ENCODE measurements around the gene PLEKHG7. TPM values are rescaled to one million over a fixed set of nuclear protein-coding genes. Genes with fewer than 3 reads are reported as not detected.
"Not testable (repeated sequence)": the region's sequence is repeated elsewhere in the genome, so short reads cannot be mapped to it uniquely, and the experiment has no call there.

Gene PLEKHG7
- total RNA-seq, 1 experiment from 2014 or later = not detected

GRCh38 chr12:92786045-92786444, 83.3 kb downstream of the PLEKHG7 start:
- no peak overlapping the region for H3K4me3 ChIP-seq (ENCODE audit: low read depth, low read length, poor library complexity, severe bottlenecking)
- H3K9me3 ChIP-seq (ENCODE audit: low read depth, low read length, poor library complexity, severe bottlenecking) = no peaks in the 10 kb centered on the region
- H3K27ac ChIP-seq (ENCODE audit: low read depth, low read length, poor library complexity, severe bottlenecking) = no peak overlapping the region
- BruUV-seq (replicated peaks) = no TSS peak
- H3K36me3 ChIP-seq (ENCODE audit: insufficient read depth, low read length, poor library complexity, severe bottlenecking) = peaks cover 8% of the 10 kb centered on the region
- no peaks in the 10 kb centered on the region for H3K27me3 ChIP-seq (replicated peaks; ENCODE audit: insufficient read depth, low read depth, low read length, poor library complexity)
- H3K4me1 ChIP-seq (ENCODE audit: insufficient read depth, low read length, poor library complexity, severe bottlenecking) = no peaks in the 10 kb centered on the region
- DNase-seq (ENCODE audit: low spot score) = no peak
- ChIA-PET POLR2A (ENCODE audit: low non-redundant PET) (no interaction called here), CTCF (interaction anchor here (0.6 to 1.1 kb wide), 3 partner anchors 141 to 1316 kb away, joined by 3 to 6 read pairs (median 3); no protein-coding TSS in a partner anchor)
- no peak for TF ChIP-seq EZH2 (IDR thresholded peaks at IDR 0.05; ENCODE audit: borderline replicate concordance, low read depth, low read length, poor library complexity, severe bottlenecking)
- TF ChIP-seq CTCF (conservative IDR thresholded peaks at IDR 0.05; ENCODE audit: low read depth, low read length) = no peak
- intact Hi-C loops (cut with micrococcal nuclease; ENCODE audit: unreplicated experiment) = loop anchor here (5.0 kb wide), 4 partner anchors 141 to 1316 kb away; partner anchors contain the start of gene EEA1

- H3K4me1 ChIP-seq (ENCODE audit: insufficient read depth, low read length, poor library complexity, severe bottlenecking); BruUV-seq (replicated peaks); DNase-seq (ENCODE audit: low spot score); intact Hi-C loops (cut with micrococcal nuclease; ENCODE audit: unreplicated experiment); POLR2A ChIA-PET (ENCODE audit: low non-redundant PET); H3K27ac ChIP-seq (ENCODE audit: low read depth, low read length, poor library complexity, severe bottlenecking); H3K9me3 ChIP-seq (ENCODE audit: low read depth, low read length, poor library complexity, severe bottlenecking); CTCF ChIA-PET; H3K27me3 ChIP-seq (replicated peaks; ENCODE audit: insufficient read depth, low read depth, low read length, poor library complexity); H3K4me3 ChIP-seq (ENCODE audit: low read depth, low read length, poor library complexity, severe bottlenecking): not testable (repeated sequence)
- H3K36me3 ChIP-seq (ENCODE audit: insufficient read depth, low read length, poor library complexity, severe bottlenecking) = peaks cover 16% of the 10 kb centered on the region
These were observed 91.6 kb downstream of the PLEKHG7 start for GRCh38 chr12:92794356-92794755.

- Histone ChIP-seq H3K27me3 (replicated peaks; ENCODE audit: insufficient read depth, low read depth, low read length, poor library complexity) (no peaks in the 10 kb centered on the region), H3K9me3 (ENCODE audit: low read depth, low read length, poor library complexity, severe bottlenecking) (no peaks in the 10 kb centered on the region), H3K27ac (ENCODE audit: low read depth, low read length, poor library complexity, severe bottlenecking) (no peak overlapping the region), H3K4me1 (ENCODE audit: insufficient read depth, low read length, poor library complexity, severe bottlenecking) (no peaks in the 10 kb centered on the region), H3K36me3 (ENCODE audit: insufficient read depth, low read length, poor library complexity, severe bottlenecking) (peaks cover 16% of the 10 kb centered on the region), H3K4me3 (ENCODE audit: low read depth, low read length, poor library complexity, severe bottlenecking) (no peak overlapping the region)
- CTCF ChIA-PET = no interaction called here
- no TSS peak for BruUV-seq (replicated peaks)
- no peak for DNase-seq (ENCODE audit: low spot score)
- TF ChIP-seq CTCF (conservative IDR thresholded peaks at IDR 0.05; ENCODE audit: low read depth, low read length) (no peak), EZH2 (IDR thresholded peaks at IDR 0.05; ENCODE audit: borderline replicate concordance, low read depth, low read length, poor library complexity, severe bottlenecking) (no peak)
- intact Hi-C loops (cut with micrococcal nuclease; ENCODE audit: unreplicated experiment) = no loop called here
- POLR2A ChIA-PET (ENCODE audit: low non-redundant PET) = interaction anchor here (0.7 kb wide), 1 partner anchor 1585 kb away, joined by 3 read pairs; no protein-coding TSS in a partner anchor
These were observed 92.0 kb downstream of the PLEKHG7 start for GRCh38 chr12:92794814-92795213.

DNA sequence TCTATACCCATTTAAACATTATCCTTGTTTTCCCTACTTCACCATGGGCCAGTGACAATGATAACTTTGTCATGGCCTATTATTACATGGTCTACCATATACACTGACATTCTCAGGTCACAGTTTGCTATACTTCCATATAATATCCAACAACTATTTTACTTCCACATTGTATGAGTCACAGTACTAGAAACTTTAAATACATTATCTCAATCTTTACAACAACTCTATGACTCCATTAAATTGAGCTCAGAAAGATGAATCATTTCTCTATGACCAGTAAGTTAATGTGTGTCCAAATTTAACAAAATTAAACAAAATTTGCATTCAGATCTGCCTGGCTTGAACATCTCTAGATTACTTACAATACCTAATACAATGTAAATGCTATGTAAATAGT, 93.9 kb downstream of the PLEKHG7 start:
- no peaks in the 10 kb centered on the region for H3K4me1 ChIP-seq (ENCODE audit: insufficient read depth, low read length, poor library complexity, severe bottlenecking)
- no TSS peak for BruUV-seq (replicated peaks)
- DNase-seq (ENCODE audit: low spot score) = no peak
- CTCF ChIA-PET = no interaction called here
- peaks cover 20% of the 10 kb centered on the region for H3K36me3 ChIP-seq (ENCODE audit: insufficient read depth, low read length, poor library complexity, severe bottlenecking)
- POLR2A ChIA-PET (ENCODE audit: low non-redundant PET) = no interaction called here
- no peak overlapping the region for H3K4me3 ChIP-seq (ENCODE audit: low read depth, low read length, poor library complexity, severe bottlenecking)
- no peaks in the 10 kb centered on the region for H3K9me3 ChIP-seq (ENCODE audit: low read depth, low read length, poor library complexity, severe bottlenecking)
- H3K27me3 ChIP-seq (replicated peaks; ENCODE audit: insufficient read depth, low read depth, low read length, poor library complexity) = no peaks in the 10 kb centered on the region
- no peak for TF ChIP-seq CTCF (conservative IDR thresholded peaks at IDR 0.05; ENCODE audit: low read depth, low read length)
- no peak for TF ChIP-seq EZH2 (IDR thresholded peaks at IDR 0.05; ENCODE audit: borderline replicate concordance, low read depth, low read length, poor library complexity, severe bottlenecking)
- intact Hi-C loops (cut with micrococcal nuclease; ENCODE audit: unreplicated experiment) = no loop called here
- H3K27ac ChIP-seq (ENCODE audit: low read depth, low read length, poor library complexity, severe bottlenecking) = no peak overlapping the region

Measured in A673 (cell line).